Ovary (tissue), 9 donors: ENCODE data around the gene FNDC5. TPM values are rescaled to one million over a fixed set of nuclear protein-coding genes. Genes with fewer than 3 reads are reported as not detected.

Source experiments
- DNase-seq, 5 donors: peaks; one replicate each; pipeline ENCODE4 v3.0.0-alpha.2; 2019 to 2020
- H3K27ac ChIP-seq, 2 donors: fragments of 200-600 bp; one replicate each; pipeline versions ENCODE4 v1.5.1 to v1.8.0; 2019 to 2022
- H3K27me3 ChIP-seq: fragments of 200-600 bp; one replicate; pipeline ENCODE4 v1.8.0; 2022
- H3K36me3 ChIP-seq: fragments of 200-600 bp; sonication (generic); one replicate; pipeline ENCODE4 v1.5.1; 2019
- H3K4me1 ChIP-seq: one replicate; pipeline ENCODE4 v1.8.1; 2013; ENCODE audit warnings: mild to moderate bottlenecking, moderate library complexity; ENCODE audit not compliant: insufficient read depth
- H3K4me3 ChIP-seq: fragments of 200-600 bp; sonication (generic); one replicate; pipeline ENCODE4 v1.5.1; 2017
- H3K9me3 ChIP-seq, 2 donors: fragments of 200-600 bp in 1 of 2; sonication (generic) in 1 of 2; one replicate each; pipeline versions ENCODE4 v1.5.1 to v1.8.1; 2013 to 2019; ENCODE audit warnings: mild to moderate bottlenecking in 1 of 2, moderate library complexity in 1 of 2
- EP300 ChIP-seq: sonication (generic); formaldehyde crosslinking; IDR thresholded peaks from one replicate; pipeline ENCODE4 v1.6.1; 2017; ENCODE audit warnings: antibody characterized with exemption
- POLR2A ChIP-seq: fragments of 450-650 bp; IDR thresholded peaks from one replicate; pipeline ENCODE4 v1.6.1; 2017; ENCODE audit warnings: antibody characterized with exemption, mild to moderate bottlenecking, moderate library complexity
- WGBS, 3 donors: extraction: QIAGEN DNeasy Blood & Tissue Kit in 1 of 3; methylation state at CpG; one replicate each; pipeline versions ENCODE4 v1.1.5 to v1.1.7; 2013 to 2017; 5-methylcytosine and 5-hydroxymethylcytosine counted together
- intact Hi-C, 4 donors: fragments of 100-400 bp; cut with DNase I; formaldehyde crosslinking; loops; one replicate each; pipeline versions ENCODE4 v1.11.0 to v1.15.1; 2022 to 2023
- polyA plus RNA-seq, 2 donors: library from polyadenylated mRNA; stranded (reverse); fragments of 200-250 nt in 1 of 2; fragments of 350-450 nt in 1 of 2; fragmentation: Illumina TruSeq in 1 of 2; extraction: RNeasy Lipid Tissue Mini Kit (QIAGEN cat#74804) in 1 of 2; gene quantifications; one replicate each; pipeline ENCODE4 v1.2.3, GENCODE V29; 2013 to 2014
- total RNA-seq, 7 donors: library from RNA; depleted of rRNA in 2 of 7; stranded (reverse); fragments of >200 nt in 2 of 7; fragmentation: NEBNext Ultra II Directional in 3 of 7; extraction: Animal tissue kit (Norgen Biotek cat#: 25700) in 3 of 7; gene quantifications; one replicate each; pipeline versions ENCODE4 v1.1.0 to v1.2.4, GENCODE V29; 2016 to 2023
- TF ChIP-seq, protein P1 (sequence below), 3 donors: fragments of 450-650 bp in 2 of 3; fragments of 200-600 bp in 1 of 3; IDR thresholded peaks; one replicate each; pipeline versions ENCODE4 v1.5.1 to v1.8.0; 2016 to 2022; ENCODE audit warnings: antibody characterized with exemption in 3 of 3, mild to moderate bottlenecking in 1 of 3
- donor health status: DM: no; HTN: no; CAD: no; lungs with moderate emphysema.
- donor health status: DM: no; HTN: no; CAD: no.
- donor health status: Bipolar disorder and iron deficiency.
- donor health status: DM: yes; HTN: yes; CAD: no.
- donor health status: DM: no; HTN: no; CAD: no.
- donor health status: DM: yes; HTN: yes; CAD: no.

Gene FNDC5
- total and polyA plus RNA-seq, 9 donors, result 4.2 to 25.4 (median 12.1) TPM

- Histone ChIP-seq H3K36me3 (no peaks in the 10 kb centered on the region), H3K27ac (no peak overlapping the region), H3K4me3 (no peak overlapping the region), H3K27me3 (no peaks in the 10 kb centered on the region), H3K9me3 (no peaks in the 10 kb centered on the region), H3K4me1 (peaks cover 2% of the 10 kb centered on the region)
- peak in 1 of 5 donors; percentile 29 for DNase-seq
- intact Hi-C loops, result no loop called here
- TF ChIP-seq POLR2A, result no peak
- TF ChIP-seq, protein P1, sequence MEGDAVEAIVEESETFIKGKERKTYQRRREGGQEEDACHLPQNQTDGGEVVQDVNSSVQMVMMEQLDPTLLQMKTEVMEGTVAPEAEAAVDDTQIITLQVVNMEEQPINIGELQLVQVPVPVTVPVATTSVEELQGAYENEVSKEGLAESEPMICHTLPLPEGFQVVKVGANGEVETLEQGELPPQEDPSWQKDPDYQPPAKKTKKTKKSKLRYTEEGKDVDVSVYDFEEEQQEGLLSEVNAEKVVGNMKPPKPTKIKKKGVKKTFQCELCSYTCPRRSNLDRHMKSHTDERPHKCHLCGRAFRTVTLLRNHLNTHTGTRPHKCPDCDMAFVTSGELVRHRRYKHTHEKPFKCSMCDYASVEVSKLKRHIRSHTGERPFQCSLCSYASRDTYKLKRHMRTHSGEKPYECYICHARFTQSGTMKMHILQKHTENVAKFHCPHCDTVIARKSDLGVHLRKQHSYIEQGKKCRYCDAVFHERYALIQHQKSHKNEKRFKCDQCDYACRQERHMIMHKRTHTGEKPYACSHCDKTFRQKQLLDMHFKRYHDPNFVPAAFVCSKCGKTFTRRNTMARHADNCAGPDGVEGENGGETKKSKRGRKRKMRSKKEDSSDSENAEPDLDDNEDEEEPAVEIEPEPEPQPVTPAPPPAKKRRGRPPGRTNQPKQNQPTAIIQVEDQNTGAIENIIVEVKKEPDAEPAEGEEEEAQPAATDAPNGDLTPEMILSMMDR (IDR thresholded peaks at IDR 0.05), result no peak
- 90 to 92% (median 92%) methylated on average over 9 of the region's 9 CpGs for WGBS, 3 donors
Measured at GRCh38 chr1:32898056-32898455, 27.3 kb upstream of the FNDC5 start.

- Histone ChIP-seq H3K36me3 (no peaks in the 10 kb centered on the region), H3K27ac (no peak overlapping the region), H3K27me3 (no peaks in the 10 kb centered on the region), H3K4me1 (peaks cover 2% of the 10 kb centered on the region), H3K4me3 (no peak overlapping the region), H3K9me3 (no peaks in the 10 kb centered on the region)
- TF ChIP-seq, protein P1 (IDR thresholded peaks at IDR 0.05), result no peak
- no peak for TF ChIP-seq EP300
- no peak for TF ChIP-seq POLR2A
- WGBS, 3 donors, result 75 to 80% (median 76%) methylated on average over 11 of the region's 11 CpGs
- intact Hi-C loops, result no loop called here
- no peak for DNase-seq
Measured at GRCh38 chr1:32897082-32898049, 26.7 kb upstream of the FNDC5 start.

- Histone ChIP-seq H3K9me3 (no peaks in the 10 kb centered on the region), H3K4me3 (no peak overlapping the region), H3K4me1 (peaks cover 2% of the 10 kb centered on the region), H3K27ac (no peak overlapping the region), H3K36me3 (no peaks in the 10 kb centered on the region), H3K27me3 (no peaks in the 10 kb centered on the region)
- DNase-seq, result no peak
- intact Hi-C loops, result no loop called here
- TF ChIP-seq EP300 (no peak), POLR2A (no peak)
- TF ChIP-seq, protein P1 (IDR thresholded peaks at IDR 0.05), result no peak
- 74 to 80% (median 77%) methylated on average over 5 of the region's 5 CpGs for WGBS, 3 donors
Measured at GRCh38 chr1:32896451-32896850, 25.7 kb upstream of the FNDC5 start.

DNA sequence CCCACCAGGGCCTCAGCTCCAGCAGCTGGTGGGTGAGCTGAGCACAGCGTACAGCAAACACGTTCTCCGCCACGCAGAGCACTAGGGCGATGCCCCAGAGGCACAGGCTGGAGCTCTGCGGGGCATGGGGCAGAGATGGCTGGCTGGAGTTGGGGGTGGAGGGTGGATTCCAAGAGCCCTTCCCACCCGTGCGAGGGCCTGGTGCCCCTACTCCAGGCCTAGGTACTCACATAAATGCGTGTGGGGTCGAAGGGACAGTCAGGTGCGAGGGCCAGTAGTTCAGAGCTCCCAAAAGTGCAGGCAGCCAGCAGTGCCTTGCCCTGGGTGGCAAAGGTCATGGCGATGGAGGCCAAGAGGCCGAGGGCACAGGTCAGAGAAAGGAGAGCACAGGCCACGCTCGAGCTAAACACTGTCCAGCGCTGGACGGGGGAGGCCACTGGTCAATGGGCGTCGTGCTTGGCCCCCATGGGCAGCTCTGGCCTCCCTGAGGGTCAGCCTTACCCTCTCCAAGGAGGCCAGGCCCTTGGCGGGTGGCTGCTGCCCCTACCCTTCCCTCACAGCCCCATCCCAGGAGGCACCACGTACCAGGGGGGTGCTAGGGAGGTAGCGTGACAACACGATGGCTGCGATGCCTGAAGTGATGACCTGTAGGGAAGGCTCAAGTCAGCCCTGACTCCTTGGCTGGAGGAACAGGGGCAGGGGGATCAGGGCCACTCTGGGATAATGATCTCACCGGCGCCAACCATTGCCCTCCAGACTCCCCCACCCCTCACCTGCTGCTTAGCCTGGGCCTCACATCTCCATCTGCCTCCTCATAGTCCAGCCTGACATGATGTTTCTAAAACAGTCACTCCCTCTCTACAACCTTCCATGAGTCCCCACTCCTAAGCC lies 24.9 kb upstream of the FNDC5 start:
- intact Hi-C loops, result no loop called here
- peak in 1 of 5 donors; percentile 35 for DNase-seq
- Histone ChIP-seq H3K36me3 (no peaks in the 10 kb centered on the region), H3K27ac (no peak overlapping the region), H3K4me1 (peaks cover 2% of the 10 kb centered on the region), H3K27me3 (no peaks in the 10 kb centered on the region), H3K9me3 (no peaks in the 10 kb centered on the region), H3K4me3 (no peak overlapping the region)
- 87 to 89% (median 88%) methylated on average over 26 of the region's 26 CpGs for WGBS, 3 donors
- TF ChIP-seq POLR2A, result no peak
- TF ChIP-seq EP300, result no peak
- TF ChIP-seq, protein P1 (IDR thresholded peaks at IDR 0.05), result no peak
